Middle frontal gyrus (tissue), 1 donor: ENCODE results near the gene CTSO.
"Not testable (repeated sequence)": the region's sequence is repeated elsewhere in the genome, so short reads cannot be mapped to it uniquely, and the experiment has no call there.

Experiments
- DNase-seq: peaks from one replicate; pipeline ENCODE4 v3.0.0-alpha.2; 2015; ENCODE audit warnings: low spot score; ENCODE audit errors: extremely low spot score

CTSO gene

DNA sequence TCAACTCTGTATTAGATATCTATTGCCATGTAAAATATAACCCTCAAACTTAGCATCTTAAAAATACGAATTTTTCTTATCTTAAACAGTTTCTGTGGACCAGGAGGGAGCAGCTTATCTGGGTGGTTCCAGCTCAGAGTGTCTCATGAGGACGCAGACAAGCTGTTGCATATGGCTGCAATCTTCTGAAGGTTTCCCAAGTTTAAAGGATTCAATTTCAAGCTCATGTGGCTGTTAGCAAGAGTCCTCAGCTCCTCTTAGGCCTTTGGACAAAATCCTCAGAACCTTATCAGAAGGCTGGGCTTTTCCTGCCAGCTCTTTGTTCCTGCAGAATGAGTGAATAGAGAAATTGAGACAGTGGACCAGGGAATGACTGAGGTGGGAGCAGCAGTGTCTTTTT lies 2.8 kb upstream of the CTSO start:
- DNase-seq, result no peak

DNA sequence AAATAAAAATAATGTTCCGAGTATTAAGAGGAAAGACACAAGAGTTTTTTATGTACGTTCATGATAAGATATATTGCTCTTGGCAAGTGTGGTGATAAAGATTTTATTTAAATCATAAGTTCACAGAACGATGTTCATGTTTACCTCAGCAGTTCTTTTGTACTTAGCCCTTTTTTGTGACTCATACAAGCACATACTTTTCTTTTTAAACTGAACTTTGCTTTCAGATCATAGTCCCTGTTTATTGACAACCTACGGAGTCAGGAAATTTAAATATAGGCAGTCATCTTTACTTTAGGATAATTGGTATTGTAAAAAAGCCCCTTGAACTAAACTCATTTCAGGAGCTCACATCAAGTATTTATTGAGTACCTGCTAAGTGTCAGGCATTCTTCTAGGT lies 1.3 kb upstream of the CTSO start:
- DNase-seq, result no peak

DNA sequence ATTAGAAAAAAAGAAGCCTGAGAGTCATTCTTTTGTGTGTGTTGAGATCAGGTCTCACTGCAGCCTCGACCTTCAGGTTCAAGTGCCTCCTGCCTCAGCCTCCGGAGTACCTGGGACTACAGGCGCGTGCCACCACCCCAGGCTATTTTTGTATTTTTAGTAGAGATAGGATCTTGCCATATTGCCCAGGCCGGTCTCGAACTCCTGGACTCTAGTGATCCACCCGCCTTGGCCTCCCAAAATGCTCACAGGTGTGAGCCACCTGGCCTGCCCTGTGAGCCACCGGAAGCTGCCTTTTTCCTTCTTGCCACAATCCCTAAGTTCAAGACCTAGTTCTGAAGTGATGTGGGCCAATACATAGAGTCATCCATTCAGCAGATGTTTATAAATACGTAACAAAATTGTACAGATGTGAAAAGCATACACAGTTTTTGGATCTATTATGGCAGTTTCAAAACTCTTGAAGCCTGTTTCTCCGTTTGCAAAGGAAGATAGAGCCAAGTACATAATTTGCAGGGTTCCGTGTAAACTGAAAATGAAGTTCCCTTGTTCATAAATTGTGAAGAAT lies 536 bp upstream of the CTSO start:
- no peak for DNase-seq

DNA sequence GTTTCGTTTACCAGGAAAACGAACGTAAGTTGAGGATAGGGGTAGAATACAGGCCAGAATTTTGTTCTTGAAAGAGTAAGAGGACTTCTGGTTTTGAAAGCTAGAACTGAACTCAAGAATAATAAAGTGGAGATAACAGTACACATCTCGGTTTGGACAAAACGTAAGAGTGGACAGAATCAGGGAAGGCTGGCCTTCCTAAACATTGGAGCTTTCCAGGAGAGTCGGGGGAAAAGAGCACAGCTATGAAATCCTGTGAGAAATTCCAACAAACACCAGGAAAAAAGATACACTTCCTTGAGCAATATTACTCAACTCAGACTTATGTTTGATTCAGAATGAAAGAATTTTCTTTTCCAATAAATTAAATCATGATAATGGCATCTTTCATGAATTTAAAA lies 1.2 kb downstream of the CTSO start:
- DNase-seq, result no peak

DNA sequence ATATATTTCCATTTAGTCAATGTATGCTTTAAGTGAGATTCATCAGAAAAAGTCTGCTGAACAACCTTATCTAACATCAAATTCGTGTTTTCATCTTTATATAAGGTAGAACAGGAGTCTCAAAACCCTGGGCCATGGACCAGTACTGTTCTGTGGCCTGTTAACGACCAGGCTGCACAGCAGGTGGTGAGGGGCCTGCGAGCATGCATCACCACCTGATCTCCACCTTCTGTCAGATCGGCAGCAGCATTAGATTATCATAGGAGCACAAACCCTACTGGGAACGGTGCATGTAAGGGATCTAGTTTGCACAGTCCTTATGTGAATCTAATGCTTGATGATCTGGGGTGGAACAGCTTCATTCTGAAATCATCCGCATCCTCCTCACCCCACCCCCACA lies 3.2 kb downstream of the CTSO start:
- DNase-seq, result no peak

DNA sequence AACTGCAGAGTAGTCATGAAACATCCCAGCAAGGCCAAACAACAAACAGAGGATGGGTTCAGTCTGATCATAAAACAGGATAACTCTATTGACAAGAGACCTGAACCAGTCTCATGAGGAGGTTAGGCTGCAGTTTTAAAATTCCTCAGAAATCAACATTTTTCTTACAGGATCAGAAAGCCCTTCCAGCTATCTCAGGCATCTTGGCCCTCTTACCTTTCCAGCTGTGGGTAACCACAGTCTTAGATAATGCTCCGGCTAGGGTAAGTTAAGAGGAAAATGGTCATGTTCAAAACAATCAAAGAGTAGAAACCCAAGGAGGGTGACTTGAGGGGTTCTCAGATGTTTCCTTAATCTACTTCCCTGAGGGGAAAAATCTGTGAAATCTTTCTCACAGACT lies 5.1 kb downstream of the CTSO start:
- no peak for DNase-seq

DNA sequence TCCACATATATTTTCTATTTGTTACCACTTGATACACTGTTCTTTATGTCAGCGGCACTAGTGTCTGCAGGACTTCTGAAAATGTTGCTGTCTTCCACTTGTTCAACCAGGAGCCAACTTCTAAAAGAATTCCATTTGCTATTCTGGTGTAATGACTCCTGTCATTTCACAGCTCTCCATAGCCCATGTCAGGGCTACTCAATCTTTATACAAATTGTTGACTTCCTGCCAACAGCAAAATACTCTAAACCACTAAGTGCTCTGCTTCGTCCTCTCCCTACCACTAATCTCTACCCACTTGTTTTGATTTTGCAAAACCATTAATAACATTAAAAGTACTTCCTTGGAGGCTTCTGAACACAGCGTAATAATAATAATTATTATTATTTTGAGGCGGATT lies 7.2 kb downstream of the CTSO start:
- DNase-seq, result no peak

DNA sequence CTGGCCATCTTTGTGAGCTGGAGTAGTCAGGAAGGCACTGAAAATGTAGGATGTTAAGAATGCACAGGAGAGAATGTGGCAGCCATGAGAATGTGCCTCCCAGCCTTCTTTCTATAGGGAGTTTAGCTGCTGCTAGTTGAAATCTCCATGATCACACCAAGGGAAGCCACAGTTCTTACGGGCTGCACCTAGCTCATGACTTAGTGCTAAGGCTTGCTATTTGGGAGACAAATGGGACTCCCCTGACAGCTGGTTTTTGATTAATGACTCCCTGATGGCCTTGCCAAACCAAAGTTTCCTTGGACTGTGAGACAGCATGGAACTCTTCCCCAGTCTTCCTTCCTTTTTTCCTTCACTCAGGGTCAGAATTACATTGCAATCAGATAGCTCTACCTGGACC lies 9.2 kb downstream of the CTSO start:
- no peak for DNase-seq

DNA sequence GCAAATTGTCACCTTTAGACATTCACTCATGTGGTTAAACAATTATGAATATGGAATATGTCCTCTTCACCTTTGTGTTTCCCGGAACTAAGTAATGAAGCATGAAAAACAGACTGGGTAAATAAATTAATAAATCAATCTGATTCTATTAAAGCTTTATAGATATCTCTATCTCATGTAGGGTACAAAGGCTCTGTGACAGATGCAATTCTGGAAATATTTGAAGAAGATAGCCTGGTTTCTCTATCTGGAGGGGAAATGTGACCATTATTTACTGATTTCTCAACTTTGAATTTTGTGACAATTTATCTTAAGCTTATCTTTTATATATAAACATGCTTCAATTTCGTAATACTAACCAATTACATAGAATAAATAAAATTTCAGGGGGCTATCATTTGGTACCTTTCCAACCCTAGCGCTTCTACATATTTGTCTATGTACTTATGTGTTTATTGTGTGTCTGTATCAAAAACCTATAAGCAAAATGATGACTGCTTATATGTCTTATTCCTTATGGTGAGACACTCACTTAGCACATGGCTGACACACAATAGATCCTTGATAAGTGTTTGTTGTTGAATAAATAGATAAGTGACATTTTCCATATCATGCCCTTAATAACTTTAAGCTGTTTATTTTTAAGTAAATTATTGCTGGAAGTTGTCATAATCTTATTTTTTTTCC lies 9.9 kb downstream of the CTSO start:
- no peak for DNase-seq

DNA sequence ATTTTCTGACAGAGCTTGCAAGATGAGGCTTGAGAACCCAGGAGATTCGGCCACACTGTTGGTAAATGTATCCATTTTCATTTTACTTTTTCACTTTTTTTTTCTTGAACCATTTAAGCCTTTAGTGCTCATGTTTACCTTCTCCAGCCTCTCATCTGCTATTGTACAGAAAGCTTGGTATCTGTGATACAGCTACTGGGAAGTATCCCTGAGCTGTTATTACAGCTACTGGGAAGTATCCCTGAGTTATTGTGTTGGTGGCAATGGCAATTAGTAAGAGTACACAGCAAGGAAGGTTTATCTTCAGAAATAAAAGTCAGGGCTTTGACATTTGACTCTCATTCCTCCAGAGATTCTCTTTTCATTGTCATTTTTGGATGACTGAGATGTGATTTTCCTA lies 11.8 kb downstream of the CTSO start:
- DNase-seq, result no peak

DNA sequence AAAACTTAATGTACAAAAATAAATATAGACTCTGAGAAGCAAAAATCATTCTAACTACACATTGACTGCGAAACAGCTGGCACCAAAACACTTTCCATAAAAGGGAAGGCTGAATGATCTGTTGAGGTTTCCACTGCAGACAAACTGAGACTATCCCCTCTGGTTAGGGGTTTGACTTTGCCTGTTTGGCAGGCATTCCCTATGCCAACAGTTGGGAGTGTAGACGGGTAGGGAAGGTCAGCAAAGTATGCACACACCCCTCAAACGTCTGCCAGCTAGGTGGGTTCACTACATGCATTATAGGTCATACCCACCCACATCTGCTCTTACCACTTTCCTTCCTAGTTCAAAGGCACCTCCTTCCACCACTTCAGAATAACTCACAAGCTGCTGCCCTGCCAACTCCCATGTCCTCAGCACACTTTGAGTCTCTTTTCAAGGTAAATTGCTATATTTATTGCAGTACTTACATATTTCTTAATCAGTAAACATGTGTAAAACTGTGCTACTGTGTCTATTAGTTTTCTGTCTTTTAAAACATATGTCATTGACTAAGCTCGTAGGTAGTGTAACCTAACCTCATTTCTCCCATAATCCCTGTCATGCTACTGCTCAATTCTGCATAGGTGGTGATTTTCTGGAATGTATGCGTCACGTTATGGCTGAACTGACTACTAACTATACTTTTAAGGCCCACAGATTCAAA lies 12.4 kb downstream of the CTSO start:
- no peak for DNase-seq

DNA sequence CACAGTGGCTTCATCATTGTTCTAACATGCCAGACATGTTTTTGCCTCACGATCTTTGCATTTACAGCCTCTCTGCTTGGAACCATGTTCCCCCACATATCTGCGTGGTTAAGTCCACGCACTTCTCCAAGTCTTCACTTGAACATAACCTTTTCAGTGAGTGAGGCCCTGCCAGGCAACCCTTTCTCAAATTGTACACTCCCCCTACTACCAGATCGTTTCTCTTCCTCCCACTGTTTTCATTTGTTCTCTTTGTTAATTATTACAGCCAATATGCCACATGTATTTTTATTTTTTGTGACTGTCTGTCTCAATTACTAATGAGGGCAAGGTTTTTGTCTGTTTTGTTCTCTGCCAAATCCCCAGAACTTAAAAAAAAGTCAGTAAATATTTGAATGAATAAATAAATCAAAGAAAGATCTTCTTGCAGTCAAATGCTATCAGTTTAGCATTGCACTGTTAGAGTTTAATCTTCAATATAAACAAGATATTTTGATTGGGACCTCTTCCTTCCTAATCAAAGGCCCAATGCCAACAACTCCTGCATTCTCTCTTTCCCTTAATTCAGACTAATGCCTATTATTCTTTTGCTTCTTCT lies 18.2 kb downstream of the CTSO start:
- no peak for DNase-seq

DNA sequence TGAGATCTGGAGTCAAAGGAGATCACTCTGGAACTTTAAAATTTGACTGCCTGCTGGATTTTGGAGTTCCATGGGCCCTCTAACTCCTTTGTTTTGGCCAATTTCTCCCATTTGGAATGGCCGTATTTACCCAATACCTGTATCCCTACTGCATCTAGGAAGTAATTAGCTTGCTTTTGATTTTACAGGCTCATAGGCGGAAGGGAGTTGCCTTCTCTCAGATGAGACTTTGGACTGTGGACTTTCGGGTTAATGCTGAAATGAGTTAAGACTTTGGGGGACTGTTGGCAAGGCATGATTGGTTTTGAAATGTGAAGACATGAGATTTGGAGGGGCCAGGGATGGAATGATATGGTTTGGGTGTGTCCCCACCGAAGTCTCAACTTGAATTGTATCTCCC lies 19.0 kb downstream of the CTSO start:
- DNase-seq, result not testable (repeated sequence)

DNA sequence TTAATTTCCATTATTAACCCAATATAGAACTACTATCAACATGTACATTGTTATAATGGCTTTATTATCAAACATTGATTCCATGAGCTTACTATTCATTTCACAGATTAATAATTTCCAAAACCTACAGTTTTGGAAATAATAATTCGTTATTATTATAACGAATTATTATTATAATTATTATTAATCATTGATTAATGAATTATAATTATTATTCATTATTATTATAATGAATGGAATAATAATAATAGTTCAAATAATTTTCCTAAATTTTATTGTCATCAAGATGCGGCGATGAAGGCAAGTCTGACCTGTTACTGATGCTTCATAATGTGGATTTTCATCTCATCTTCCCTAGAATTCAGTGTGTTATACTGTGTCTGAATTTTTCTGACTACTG lies 22.0 kb downstream of the CTSO start:
- DNase-seq, result no peak

DNA sequence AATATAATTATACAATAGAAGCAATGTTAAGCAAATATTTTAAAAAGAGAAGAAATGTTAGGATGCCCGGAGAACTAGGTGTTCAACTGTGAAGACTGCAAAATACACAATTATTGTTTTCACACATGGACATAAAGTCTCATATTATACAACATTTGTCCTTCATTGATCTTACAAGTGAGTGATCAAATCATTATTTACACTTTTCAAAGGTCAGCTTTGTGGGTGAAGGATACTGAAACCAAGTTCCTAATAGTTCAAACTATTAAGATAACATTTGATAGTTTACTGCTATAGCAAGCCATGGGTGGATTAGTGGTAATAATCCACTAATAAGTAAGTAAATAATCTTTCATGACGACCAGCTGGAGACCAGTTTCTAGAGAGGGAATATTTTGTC lies 23.3 kb downstream of the CTSO start:
- DNase-seq, result no peak

DNA sequence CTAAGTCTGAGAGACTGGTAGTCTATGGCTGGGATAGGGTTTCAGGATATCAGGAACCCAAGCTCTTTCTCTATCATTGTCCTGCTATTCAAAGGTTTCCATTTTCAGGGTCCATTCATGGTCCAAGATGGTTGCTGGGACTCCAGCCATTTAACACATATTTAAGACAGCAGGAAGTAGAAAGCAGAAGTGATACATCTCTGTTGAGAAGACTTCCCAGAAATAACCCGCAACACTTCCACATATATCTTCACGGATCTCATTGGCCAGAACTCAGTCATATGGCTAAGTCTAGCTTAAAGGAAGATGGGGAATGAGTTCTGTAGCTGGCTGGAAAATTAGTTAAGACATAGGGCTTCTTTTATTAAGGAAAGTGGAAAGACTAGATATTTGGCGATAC lies 23.8 kb downstream of the CTSO start:
- no peak for DNase-seq

DNA sequence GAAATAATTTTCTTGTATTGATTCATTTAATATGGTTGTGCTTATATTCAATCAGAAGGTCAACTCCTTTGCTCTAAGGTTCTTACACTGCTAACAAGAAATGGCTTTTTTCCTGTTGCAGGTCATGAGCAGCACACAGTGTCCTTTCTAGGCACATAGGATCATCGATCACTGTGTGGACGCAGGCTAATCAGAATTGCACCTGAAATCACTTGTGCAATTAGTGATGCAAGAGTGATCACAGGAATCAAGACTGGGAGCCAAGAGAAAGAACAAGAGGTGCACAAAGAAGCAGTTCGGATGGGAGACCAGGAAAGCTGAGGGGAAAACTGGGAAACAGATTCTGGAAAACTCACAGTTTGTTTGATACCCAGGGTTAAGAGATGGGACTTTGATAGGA lies 29.0 kb downstream of the CTSO start:
- DNase-seq, result no peak

DNA sequence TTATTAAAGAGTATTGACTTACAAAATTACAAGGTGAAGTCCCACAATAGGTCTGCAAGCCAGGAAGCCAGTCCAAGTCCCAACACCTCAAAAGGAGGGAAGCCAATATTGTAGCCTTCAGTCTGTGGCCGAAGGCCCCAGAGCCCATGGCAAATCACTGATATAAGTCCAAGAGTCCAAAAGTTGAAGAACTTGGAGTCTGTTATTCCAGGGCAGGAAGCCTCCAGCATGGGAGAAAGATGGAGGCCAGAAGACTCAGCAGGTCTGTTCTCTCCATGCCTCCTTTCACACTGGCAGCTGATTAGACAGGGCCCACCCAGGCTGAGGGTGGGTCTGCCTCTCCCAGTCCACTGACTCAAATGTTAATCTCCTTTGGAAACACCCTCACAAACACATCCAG lies 32.1 kb downstream of the CTSO start:
- no peak for DNase-seq

DNA sequence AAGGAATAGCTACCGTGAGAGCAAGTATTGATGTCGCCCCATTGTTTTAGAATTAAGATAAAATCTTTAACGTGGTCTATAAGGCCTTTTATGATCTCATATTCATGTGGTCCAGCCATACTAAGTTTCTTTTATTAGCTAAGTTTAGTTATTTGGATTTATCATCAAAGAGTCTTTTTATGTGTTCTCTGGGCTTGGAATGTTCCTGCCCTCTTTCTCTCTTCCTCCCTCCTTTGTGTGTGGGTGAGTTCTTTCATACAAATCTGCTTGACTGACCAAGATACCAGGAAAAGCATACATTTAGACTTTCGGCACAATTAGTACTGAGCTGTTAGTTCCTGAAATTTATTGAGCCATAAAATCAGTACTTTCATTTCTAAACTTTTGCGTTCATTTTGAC lies 38.9 kb downstream of the CTSO start:
- no peak for DNase-seq

DNA sequence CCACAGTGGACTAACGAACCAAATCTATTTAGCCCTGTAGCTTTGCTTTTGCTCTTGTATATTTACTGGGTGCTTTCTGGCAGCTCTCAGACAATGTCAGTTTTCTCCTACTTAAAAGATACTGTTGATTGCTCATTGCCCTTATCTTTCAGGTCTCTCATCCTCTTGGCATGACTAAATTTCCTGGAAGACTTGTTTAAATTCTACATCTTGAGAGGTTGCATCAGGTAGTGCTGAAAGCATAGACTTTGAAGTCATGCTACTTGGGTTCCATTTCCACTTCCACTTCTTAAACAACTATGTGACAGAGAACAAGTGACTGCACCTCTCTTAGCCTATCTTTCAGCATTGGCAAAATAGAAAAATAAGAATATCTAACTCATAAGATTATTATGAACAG lies 41.8 kb downstream of the CTSO start:
- no peak for DNase-seq

DNA sequence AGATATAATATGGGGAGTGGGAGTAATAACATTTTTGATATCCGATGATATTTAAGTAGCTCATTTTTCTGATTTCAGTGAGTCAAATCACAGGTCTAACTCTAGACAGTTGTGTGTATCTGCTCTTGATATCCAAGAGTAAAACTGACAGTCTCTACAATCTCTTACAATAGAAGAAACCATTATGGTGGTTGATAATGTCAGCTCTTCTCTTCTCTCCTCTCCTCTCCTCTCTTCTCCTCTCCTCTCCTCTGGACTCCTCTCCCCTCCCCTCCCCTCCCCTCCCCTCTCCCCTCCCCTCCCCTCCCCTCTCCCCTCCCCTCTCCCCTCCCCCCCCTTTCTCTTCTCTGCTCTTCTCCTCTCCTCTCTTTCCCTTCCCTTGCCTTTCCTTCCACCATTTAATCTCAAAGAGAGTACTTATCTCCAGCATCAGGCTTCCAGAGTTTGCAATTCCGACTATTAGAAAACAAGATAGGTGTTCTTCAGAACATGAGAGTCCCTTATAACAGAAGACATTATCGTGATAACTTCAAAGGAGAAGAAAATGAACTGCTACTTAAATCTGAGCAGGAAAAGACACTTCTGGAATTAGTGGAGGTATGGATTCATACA lies 43.9 kb downstream of the CTSO start:
- no peak for DNase-seq
